ENCODE measurements around the gene IRF2BPL.

Gene IRF2BPL

GRCh38 chr14:77040741-77041653 is 12.5 kb upstream of the IRF2BPL start:
- no peak for TF ChIP-seq CTCF (IDR thresholded peaks at IDR 0.05; ENCODE audit: insufficient read depth, low read depth, low read length, missing control alignments)
- H3K4me3 ChIP-seq (ENCODE audit: low read depth, low read length) = peak overlapping the region; percentile 51
- DNase-seq (ENCODE audit: low read depth) = no peak

GRCh38 chr14:77040059-77040740 is 11.7 kb upstream of the IRF2BPL start:
- peak overlapping the region; percentile 51 for H3K4me3 ChIP-seq (ENCODE audit: low read depth, low read length)
- no peak for TF ChIP-seq CTCF (IDR thresholded peaks at IDR 0.05; ENCODE audit: insufficient read depth, low read depth, low read length, missing control alignments)
- peak; percentile 97 for DNase-seq (ENCODE audit: low read depth)

GRCh38 chr14:77039285-77040058 is 11.0 kb upstream of the IRF2BPL start:
- TF ChIP-seq CTCF (IDR thresholded peaks at IDR 0.05; ENCODE audit: insufficient read depth, low read depth, low read length, missing control alignments) = no peak
- peak; percentile 50 for DNase-seq (ENCODE audit: low read depth)
- peak overlapping the region; percentile 51 for H3K4me3 ChIP-seq (ENCODE audit: low read depth, low read length)

- no peak for TF ChIP-seq CTCF (IDR thresholded peaks at IDR 0.05; ENCODE audit: insufficient read depth, low read depth, low read length, missing control alignments)
- H3K4me3 ChIP-seq (ENCODE audit: low read depth, low read length) = no peak overlapping the region
- no peak for DNase-seq (ENCODE audit: low read depth)
These were observed 9.5 kb upstream of the IRF2BPL start for GRCh38 chr14:77037938-77038568.

- no peak for TF ChIP-seq CTCF (IDR thresholded peaks at IDR 0.05; ENCODE audit: insufficient read depth, low read depth, low read length, missing control alignments)
- no peak overlapping the region for H3K4me3 ChIP-seq (ENCODE audit: low read depth, low read length)
- DNase-seq (ENCODE audit: low read depth) = no peak
These were observed 8.9 kb upstream of the IRF2BPL start for GRCh38 chr14:77037215-77037937.
